HepG2 (cell line): ENCODE data around the gene DNM1. TPM values are rescaled to one million over a fixed set of nuclear protein-coding genes. Genes with fewer than 3 reads are reported as not detected.

Experiments
- ATAC-seq: fragments of 200-7000 bp; cut with Tn5 transposase; 3 replicates; pipeline ENCODE4 v1.9.1; 2020; ENCODE audit warnings: mild to moderate bottlenecking, moderate library complexity
- BruUV-seq: library from RNA; stranded (reverse); fragments of 400-500 nt; replicated peaks from 2 replicates; lab custom pipeline; 2021; lab: Mats Ljungman, UMichigan
- CTCF ChIA-PET: fragments of 300-600 bp; formaldehyde crosslinking; extraction: SDS; loops from one replicate; lab custom pipeline; 2021; ENCODE audit warnings: low total read pairs, inconsistent platforms, low intra/inter-chr PET ratio; lab: Yijun Ruan, JAX
- POLR2A ChIA-PET: fragments of 350-600 bp; sonication (Branson Sonifier 250); formaldehyde crosslinking; loops from one replicate; lab custom pipeline; 2020; ENCODE audit warnings: antibody characterized with exemption, inconsistent platforms; lab: Yijun Ruan, JAX
- DNase-seq: peaks from one replicate; pipeline ENCODE4 v3.0.0-alpha.2; 2015; ENCODE audit warnings: low spot score
- FAIRE-seq: peaks from 3 replicates; lab custom pipeline; 2011; peaks lifted over from hg19 to GRCh38; lab: Jason Lieb, UNC
- H2AFZ ChIP-seq: one replicate; pipeline ENCODE4 v1.6.1; 2011; ENCODE audit warnings: low read length, inconsistent platforms
- H3K27ac ChIP-seq: fragments of 300-600 bp; 3 replicates; pipeline ENCODE4 v1.8.0; 2011; ENCODE audit warnings: mixed run types, mild to moderate bottlenecking, mixed read lengths, low read length, inconsistent platforms; ENCODE audit not compliant: insufficient read depth; ENCODE audit errors: extremely low read length
- H3K27me3 ChIP-seq, 2 experiments: fragments of 200-600 bp in 1 of 2; 2 replicates in 1 of 2; 3 replicates in 1 of 2; pipeline versions ENCODE4 v1.6.0 to v1.8.0; 2011; ENCODE audit warnings: low read length in 2 of 2, mild to moderate bottlenecking in 2 of 2, moderate library complexity in 2 of 2, inconsistent platforms in 1 of 2; ENCODE audit not compliant: insufficient read depth in 2 of 2, control insufficient read depth in 1 of 2
- H3K36me3 ChIP-seq, 2 experiments: fragments of 200-600 bp in 1 of 2; replicated peaks in 1 of 2; 2 replicates in 1 of 2; 3 replicates in 1 of 2; pipeline versions ENCODE4 v1.5.1 to v1.8.0; 2011; ENCODE audit warnings: low read length in 2 of 2, inconsistent platforms in 1 of 2; ENCODE audit not compliant: insufficient read depth in 2 of 2, control insufficient read depth in 1 of 2
- H3K4me1 ChIP-seq: 2 replicates; pipeline ENCODE4 v1.5.1; 2012; ENCODE audit warnings: low read length, inconsistent platforms; ENCODE audit not compliant: insufficient read depth
- H3K4me2 ChIP-seq: 2 replicates; pipeline ENCODE4 v1.6.0; 2011; ENCODE audit warnings: low read depth, low read length, inconsistent platforms
- H3K4me3 ChIP-seq, 3 experiments: fragments of 200-600 bp in 1 of 3; sonication (generic), shearing (Covaris generic) in 1 of 3; replicated peaks in 1 of 3; 2 replicates each; pipeline ENCODE4 v1.5.1; 2011 to 2016; ENCODE audit warnings: low read length in 3 of 3, inconsistent platforms in 2 of 3, low read depth in 2 of 3, mild to moderate bottlenecking in 2 of 3, control low read depth in 1 of 3, mixed read lengths in 1 of 3; ENCODE audit not compliant: insufficient read depth in 1 of 3
- H3K79me2 ChIP-seq: one replicate; pipeline ENCODE4 v1.6.1; 2011; ENCODE audit warnings: low read length, inconsistent platforms; ENCODE audit not compliant: insufficient read depth
- H3K9ac ChIP-seq: 2 replicates; pipeline ENCODE4 v1.6.0; 2011; ENCODE audit warnings: mild to moderate bottlenecking, low read depth, low read length, inconsistent platforms; ENCODE audit not compliant: insufficient read depth
- H3K9me3 ChIP-seq: 2 replicates; pipeline ENCODE4 v1.5.1; 2012; ENCODE audit warnings: mild to moderate bottlenecking, low read length
- H4K20me1 ChIP-seq: 2 replicates; pipeline ENCODE4 v1.6.0; 2011; ENCODE audit warnings: inconsistent platforms, mild to moderate bottlenecking, low read length, moderate library complexity; ENCODE audit not compliant: insufficient read depth
- CHD2 ChIP-seq: IDR thresholded peaks from 2 replicates; pipeline ENCODE4 v1.6.1; 2011; ENCODE audit warnings: low read depth, low read length, improper control_type of control experiment
- DPF2 ChIP-seq: sonication (generic); formaldehyde crosslinking; IDR thresholded peaks from 2 replicates; pipeline ENCODE4 v1.4.0; 2020; ENCODE audit warnings: mild to moderate bottlenecking, low read depth, missing genetic modification reagents, borderline replicate concordance
- GABPB1 ChIP-seq: IDR thresholded peaks from 2 replicates; pipeline ENCODE4 v1.6.1; 2016; ENCODE audit warnings: mild to moderate bottlenecking, missing genetic modification reagents, moderate library complexity, missing compliant biosample characterization
- IRF2 ChIP-seq: IDR thresholded peaks from 2 replicates; pipeline ENCODE4 v1.6.1; 2018; ENCODE audit warnings: missing genetic modification reagents, missing compliant biosample characterization
- MATR3 ChIP-seq: sonication (generic); formaldehyde crosslinking; IDR thresholded peaks from 2 replicates; pipeline ENCODE4 v1.4.0; 2020; ENCODE audit warnings: missing genetic modification reagents
- MAZ ChIP-seq, 2 experiments: sonication (generic) in 1 of 2; formaldehyde crosslinking in 1 of 2; IDR thresholded peaks; 2 replicates each; pipeline versions ENCODE4 v1.5.0 to v1.6.1; 2012 to 2020; ENCODE audit warnings: low read depth in 2 of 2, mild to moderate bottlenecking in 2 of 2, borderline replicate concordance in 1 of 2, improper control_type of control experiment in 1 of 2, low read length in 1 of 2, missing genetic modification reagents in 1 of 2, moderate library complexity in 1 of 2
- MTA3 ChIP-seq: sonication (generic); formaldehyde crosslinking; IDR thresholded peaks from 2 replicates; pipeline ENCODE4 v1.4.0; 2020; ENCODE audit warnings: missing genetic modification reagents
- NR2C2 ChIP-seq: sonication (generic); formaldehyde crosslinking; IDR thresholded peaks from 2 replicates; pipeline ENCODE4 v1.4.0; 2020; ENCODE audit warnings: missing genetic modification reagents, mild to moderate bottlenecking, moderate library complexity, borderline replicate concordance
- NR2F2 ChIP-seq: IDR thresholded peaks from 2 replicates; pipeline ENCODE4 v1.6.1; 2012; ENCODE audit warnings: low read depth, inconsistent platforms, borderline replicate concordance
- SIX1 ChIP-seq: sonication (generic); formaldehyde crosslinking; IDR thresholded peaks from 2 replicates; pipeline ENCODE4 v1.4.0; 2020; ENCODE audit warnings: missing genetic modification reagents, borderline replicate concordance
- SMAD9 ChIP-seq: sonication (generic); formaldehyde crosslinking; IDR thresholded peaks from 2 replicates; pipeline ENCODE4 v1.5.1; 2020; ENCODE audit warnings: mild to moderate bottlenecking, missing genetic modification reagents
- TSC22D2 ChIP-seq: sonication (generic); formaldehyde crosslinking; IDR thresholded peaks from 2 replicates; pipeline ENCODE4 v1.5.1; 2020; ENCODE audit warnings: missing genetic modification reagents, mild to moderate bottlenecking, borderline replicate concordance
- ZNF577 ChIP-seq: sonication (generic); formaldehyde crosslinking; IDR thresholded peaks from 2 replicates; pipeline ENCODE4 v1.4.0; 2020; ENCODE audit warnings: mild to moderate bottlenecking, low read depth, missing genetic modification reagents, borderline replicate concordance
- ZNF749 ChIP-seq: sonication (generic); formaldehyde crosslinking; IDR thresholded peaks from 2 replicates; pipeline ENCODE4 v1.8.0; 2022; ENCODE audit warnings: mild to moderate bottlenecking, missing genetic modification reagents, moderate library complexity, borderline replicate concordance
- WGBS: methylation state at CpG from one replicate; pipeline ENCODE4 v1.1.6; 2017; ENCODE audit warnings: low lambda C conversion rate; 5-methylcytosine and 5-hydroxymethylcytosine counted together
- in situ Hi-C: cut with HindIII; loops from 2 replicates; pipeline ENCODE4 v1.10.0; 2017; ENCODE audit warnings: low pct_unique_long_range_greater_than_20kb; ENCODE audit not compliant: extremely low pct_ligation_motif_present
- intact Hi-C: fragments of 100-400 bp; cut with micrococcal nuclease; formaldehyde crosslinking; loops from one replicate; pipeline ENCODE4 v1.10.0; 2022; ENCODE audit not compliant: unreplicated experiment
- polyA plus RNA-seq, 8 experiments: library from polyadenylated mRNA; depleted of rRNA in 3 of 8; stranded (reverse) in 7 of 8; unstranded in 1 of 8; fragments of >200 nt; fragmentation: Illumina TruSeq in 4 of 8; extraction: Trizol in 4 of 8; gene quantifications; 2 replicates each; pipeline versions ENCODE4 v1.2.1 to v1.2.3, GENCODE V29; 2011 to 2016; ENCODE audit warnings: low read depth in 4 of 8, missing spikeins in 1 of 8, mixed read lengths in 1 of 8; ENCODE audit not compliant: insufficient read depth in 1 of 8
- total RNA-seq, 5 experiments: library from RNA; depleted of rRNA; stranded (reverse); fragments of >200 nt; fragmentation: Illumina TruSeq; extraction: Trizol; gene quantifications; 2 replicates each; pipeline ENCODE4 v1.2.3, GENCODE V29; 2016; ENCODE audit warnings: low read depth in 1 of 5
- TF ChIP-seq, protein P1 (sequence below): sonication (generic); formaldehyde crosslinking; conservative IDR thresholded peaks from 2 replicates; pipeline ENCODE4 v1.8.0; 2022; ENCODE audit warnings: low read depth, missing genetic modification reagents

DNM1 gene
- total and polyA plus RNA-seq, 2 of the 13 experiments (the other 11 are each of a cell fraction or from before 2014, with no cell fraction given) = 0.13 to 0.58 TPM

DNA sequence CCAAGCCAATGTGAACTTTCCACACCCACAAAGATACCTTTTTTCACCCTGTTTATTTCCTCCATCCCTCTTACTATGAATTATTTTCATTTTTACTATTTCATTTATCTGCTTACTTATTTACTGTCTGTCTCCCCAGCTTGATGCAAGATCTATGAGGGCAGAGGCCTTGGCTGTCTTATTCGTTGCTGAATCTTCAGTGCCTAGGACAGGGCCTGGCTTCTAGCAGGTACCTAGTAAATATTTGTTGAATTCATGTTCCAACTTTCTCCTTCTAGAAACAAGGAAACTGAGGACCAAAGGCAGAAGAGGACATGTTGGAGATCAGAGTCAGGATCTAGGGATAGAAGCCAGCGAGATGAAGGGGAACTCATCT is 543 bp upstream of the DNM1 start:
- no peak for DNase-seq
- no peak for FAIRE-seq
- in situ Hi-C loops = no loop called here
- intact Hi-C loops = no loop called here
- POLR2A ChIA-PET = no interaction called here
- no peaks in the 10 kb centered on the region for H3K36me3 ChIP-seq
- TF ChIP-seq TSC22D2 (CRISPR knock-in tag) = no peak
- no peak for TF ChIP-seq MTA3 (CRISPR knock-in tag)
- no peak for TF ChIP-seq NR2F2
- TF ChIP-seq MATR3 (CRISPR knock-in tag) = no peak
- TF ChIP-seq, all 625 proteins: peak for 0
- Histone ChIP-seq H3K9ac (peak overlapping the region; percentile 14; the same call in 1 of the 2 replicates), H3K79me2 (no peaks in the 10 kb centered on the region), H3K4me2 (peak overlapping the region; percentile 92), H2AFZ (peak overlapping the region; percentile 18), H4K20me1 (no peaks in the 10 kb centered on the region), H3K4me1 (peaks cover 51% of the 10 kb centered on the region), H3K27me3 (peaks cover 6 to 24% of the 10 kb centered on the region in 2 experiments; a peak in 4 of 5 replicates), H3K9me3 (no peaks in the 10 kb centered on the region), H3K4me3 (peak overlapping the region; percentile 9 to 77 (median 13); a peak in 2 of 6 replicates), H3K27ac (no peak overlapping the region)
- no peak for ATAC-seq
- WGBS = 0% methylated on average over 2 of the region's 2 CpGs
- BruUV-seq = no TSS peak
- CTCF ChIA-PET = no interaction called here

DNA sequence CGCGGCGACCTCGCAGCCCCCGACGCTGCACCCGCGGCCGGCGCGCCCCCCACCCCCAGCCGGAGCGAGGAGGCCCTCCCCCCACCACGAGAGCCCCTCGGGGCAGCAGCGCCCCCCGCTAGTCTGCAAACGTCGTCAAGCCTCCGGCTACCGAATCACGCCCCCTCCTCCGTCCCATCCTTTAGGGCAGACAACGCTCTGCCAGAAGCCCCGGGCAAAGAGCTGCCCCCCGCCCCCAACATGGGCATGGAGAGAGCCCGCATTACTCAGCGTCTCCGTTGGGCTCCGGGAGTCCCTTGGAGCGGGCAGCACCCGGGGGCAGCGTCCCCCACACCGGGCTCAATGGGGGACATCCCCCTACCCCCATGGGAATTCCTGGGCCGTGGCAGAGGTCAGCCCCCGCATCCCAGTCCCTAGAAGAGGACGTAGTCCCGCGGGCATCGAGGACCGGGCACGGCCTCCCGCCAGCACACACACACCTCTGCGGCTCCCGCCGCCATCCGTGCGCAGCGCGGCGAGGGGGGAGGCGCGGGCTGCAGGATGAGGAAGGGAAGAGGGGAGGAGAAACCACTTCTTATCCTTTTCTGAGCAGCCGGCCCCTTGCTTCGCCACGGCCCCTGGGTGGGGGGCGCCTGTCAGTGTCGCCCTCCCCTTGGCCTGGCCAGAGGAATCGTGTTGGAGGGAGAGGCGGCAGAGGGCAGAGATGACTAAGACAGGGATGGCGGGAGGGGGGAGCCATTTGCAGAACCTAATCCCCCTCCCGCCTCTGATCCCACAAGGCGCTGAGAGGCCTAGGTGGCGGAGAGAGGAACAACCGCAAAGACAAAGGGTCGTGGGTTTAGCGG is 750 bp downstream of the DNM1 start:
- H3K79me2 ChIP-seq = no peaks in the 10 kb centered on the region
- H2AFZ ChIP-seq = no peak overlapping the region
- intact Hi-C loops (no loop called here), in situ Hi-C loops (no loop called here)
- ChIA-PET POLR2A (no interaction called here), CTCF (no interaction called here)
- H3K9ac ChIP-seq = no peak overlapping the region
- no peak for FAIRE-seq
- H3K27ac ChIP-seq = no peak overlapping the region
- no peaks in the 10 kb centered on the region for H3K36me3 ChIP-seq
- no peaks in the 10 kb centered on the region for H4K20me1 ChIP-seq
- ATAC-seq = peak; percentile 56
- H3K4me2 ChIP-seq = peak overlapping the region; percentile 92
- H3K27me3 ChIP-seq = peaks cover 6 to 24% of the 10 kb centered on the region in 2 experiments; a peak in 4 of 5 replicates
- DNase-seq = no peak
- H3K9me3 ChIP-seq = no peaks in the 10 kb centered on the region
- no TSS peak for BruUV-seq
- peak overlapping the region; percentile 54 to 77 (median 69); a peak in 4 of 6 replicates for H3K4me3 ChIP-seq
- peaks cover 51% of the 10 kb centered on the region for H3K4me1 ChIP-seq
- WGBS = 11% methylated on average over 14 of the region's 67 CpGs
- TF ChIP-seq SIX1 (CRISPR knock-in tag) (no peak), GABPB1 (CRISPR knock-in tag) (peak; percentile 40; the same call in 1 of the 2 replicates), SMAD9 (no peak), MAZ (IDR thresholded peaks at IDR 0.05; ENCODE audit: borderline replicate concordance, low read depth, low read length) (no peak), MAZ (CRISPR knock-in tag; IDR thresholded peaks at IDR 0.05; ENCODE audit: low read depth) (no peak), NR2C2 (CRISPR knock-in tag) (no peak), ZNF749 (no peak), CHD2 (no peak), DPF2 (no peak), ZNF577 (CRISPR knock-in tag) (no peak), IRF2 (CRISPR knock-in tag) (no peak)
- TF ChIP-seq, protein P1, sequence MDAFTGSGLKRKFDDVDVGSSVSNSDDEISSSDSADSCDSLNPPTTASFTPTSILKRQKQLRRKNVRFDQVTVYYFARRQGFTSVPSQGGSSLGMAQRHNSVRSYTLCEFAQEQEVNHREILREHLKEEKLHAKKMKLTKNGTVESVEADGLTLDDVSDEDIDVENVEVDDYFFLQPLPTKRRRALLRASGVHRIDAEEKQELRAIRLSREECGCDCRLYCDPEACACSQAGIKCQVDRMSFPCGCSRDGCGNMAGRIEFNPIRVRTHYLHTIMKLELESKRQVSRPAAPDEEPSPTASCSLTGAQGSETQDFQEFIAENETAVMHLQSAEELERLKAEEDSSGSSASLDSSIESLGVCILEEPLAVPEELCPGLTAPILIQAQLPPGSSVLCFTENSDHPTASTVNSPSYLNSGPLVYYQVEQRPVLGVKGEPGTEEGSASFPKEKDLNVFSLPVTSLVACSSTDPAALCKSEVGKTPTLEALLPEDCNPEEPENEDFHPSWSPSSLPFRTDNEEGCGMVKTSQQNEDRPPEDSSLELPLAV (CRISPR knock-in tag) = no peak
